Smooth muscle cell (in vitro differentiated cells): Measurements from ENCODE around the gene APOL4. TPM values are rescaled to one million over a fixed set of nuclear protein-coding genes. Genes with fewer than 3 reads are reported as not detected.
"Not testable (repeated sequence)": the region's sequence is repeated elsewhere in the genome, so short reads cannot be mapped to it uniquely, and the experiment has no call there.

Experiments used
- DNase-seq: peaks from one replicate; lab custom pipeline; 2025; ENCODE audit not compliant: unreplicated experiment; lab: John Stamatoyannopoulos, UW
- H2AFZ ChIP-seq: fragments of 200-600 bp; sonication (generic); 2 replicates; pipeline ENCODE4 v1.6.0; 2016; ENCODE audit warnings: antibody characterized with exemption, low read depth, mild to moderate bottlenecking
- H3F3A ChIP-seq: fragments of 200-600 bp; sonication (generic); 2 replicates; pipeline ENCODE4 v1.6.0; 2017; ENCODE audit warnings: antibody characterized with exemption, low read depth
- H3K27ac ChIP-seq: fragments of 200-600 bp; sonication (generic); 2 replicates; pipeline ENCODE4 v1.5.1; 2016; ENCODE audit warnings: low read depth, mild to moderate bottlenecking
- H3K27me3 ChIP-seq: fragments of 200-600 bp; sonication (generic); 2 replicates; pipeline ENCODE4 v1.6.1; 2016; ENCODE audit warnings: low read depth, mild to moderate bottlenecking
- H3K36me3 ChIP-seq: fragments of 200-600 bp; sonication (generic); 2 replicates; pipeline ENCODE4 v1.5.1; 2016; ENCODE audit warnings: low read depth
- H3K4me1 ChIP-seq: fragments of 200-600 bp; sonication (generic); 2 replicates; pipeline ENCODE4 v1.5.1; 2016; ENCODE audit warnings: low read depth
- H3K4me2 ChIP-seq: fragments of 200-600 bp; sonication (generic); 2 replicates; pipeline ENCODE4 v1.6.0; 2016; ENCODE audit warnings: mild to moderate bottlenecking
- H3K4me3 ChIP-seq: fragments of 200-600 bp; sonication (generic); 2 replicates; pipeline ENCODE4 v1.5.1; 2016; ENCODE audit warnings: mild to moderate bottlenecking
- H3K79me2 ChIP-seq: fragments of 200-600 bp; sonication (generic); 2 replicates; pipeline ENCODE4 v1.6.0; 2016; ENCODE audit warnings: low read depth, mild to moderate bottlenecking
- H3K9ac ChIP-seq: fragments of 200-600 bp; sonication (generic); 2 replicates; pipeline ENCODE4 v1.6.0; 2016; ENCODE audit warnings: low read depth
- H3K9me3 ChIP-seq: fragments of 200-600 bp; sonication (generic); replicated peaks from 2 replicates; pipeline ENCODE4 v1.5.1; 2016; ENCODE audit warnings: low read depth
- H4K20me1 ChIP-seq: fragments of 200-600 bp; sonication (generic); 2 replicates; pipeline ENCODE4 v1.6.0; 2016; ENCODE audit warnings: low read depth
- WGBS: methylation state at CpG from one replicate; pipeline ENCODE4 v1.1.7; 2016; ENCODE audit warnings: low lambda C conversion rate; 5-methylcytosine and 5-hydroxymethylcytosine counted together
- polyA plus RNA-seq: library from polyadenylated mRNA; unstranded; fragments of >200 nt; fragmentation: Nextera tagmentation; extraction: Ambion mirVana; gene quantifications from 2 replicates; pipeline ENCODE4 v1.2.1, GENCODE V29; 2016
- total RNA-seq: library from RNA; depleted of rRNA; stranded (reverse); fragments of >200 nt; gene quantifications from 2 replicates; pipeline ENCODE4 v1.2.3, GENCODE V29; 2014
- TF ChIP-seq, protein P1 (sequence below): fragments of 200-600 bp; sonication (generic); IDR thresholded peaks from 2 replicates; pipeline ENCODE4 v1.5.1; 2017; ENCODE audit warnings: borderline replicate concordance, mild to moderate bottlenecking, antibody characterized with exemption; ENCODE audit not compliant: insufficient read depth, poor library complexity, severe bottlenecking

APOL4 gene
- total and polyA plus RNA-seq, 2 experiments from 2014 or later = 0.40 TPM; not detected in 1

DNA sequence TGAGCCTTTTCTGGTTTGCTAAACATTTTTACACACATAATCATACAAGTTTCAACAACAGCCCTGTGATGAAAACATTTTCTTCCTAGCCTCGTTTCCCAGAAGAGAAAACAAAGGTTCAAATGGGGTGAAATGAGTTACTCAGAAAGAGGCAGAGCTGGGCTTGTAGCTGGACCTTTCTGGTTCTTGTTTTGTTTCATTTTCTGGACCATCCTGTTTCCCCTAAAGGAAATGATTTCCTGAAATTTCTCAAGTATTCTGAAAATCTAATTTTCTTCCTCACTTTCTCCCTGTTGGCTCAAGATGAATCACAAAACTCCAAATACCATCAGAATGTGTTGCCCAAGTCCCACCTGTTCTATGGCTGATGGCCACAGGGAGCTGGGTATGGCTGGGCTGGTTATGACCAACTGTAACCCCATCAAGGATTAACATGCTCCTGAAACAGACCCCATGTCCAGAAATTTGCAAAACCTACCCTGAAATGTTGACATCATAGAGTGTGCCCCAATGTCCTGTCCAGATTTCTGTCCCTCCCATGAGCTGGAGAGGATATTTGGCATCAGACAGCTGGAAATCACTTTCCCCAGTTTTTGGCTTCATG, 6.7 kb upstream of the APOL4 start:
- WGBS = 68% methylated on average over 1 of the region's 1 CpG
- no peaks in the 10 kb centered on the region for H3K36me3 ChIP-seq

DNA sequence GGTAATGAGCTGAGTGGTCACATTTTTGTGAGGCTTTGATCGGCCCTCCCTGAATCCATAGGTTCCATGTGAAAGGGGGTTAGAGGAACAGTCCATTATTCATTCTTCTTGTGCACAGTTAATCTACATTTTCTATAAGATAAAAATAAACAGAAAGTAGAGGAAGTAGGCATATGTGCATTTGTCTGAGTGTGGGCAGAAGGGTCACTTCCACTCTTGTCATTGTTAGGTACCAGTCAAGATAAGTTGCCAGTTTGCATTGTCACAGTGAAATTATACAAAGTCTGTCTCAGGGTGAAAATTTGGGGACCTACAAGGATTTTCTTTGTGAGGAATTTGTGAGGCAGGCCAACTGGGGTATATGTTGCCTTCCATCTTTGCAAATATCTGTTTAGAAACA, 4.6 kb upstream of the APOL4 start:
- H3K27me3 ChIP-seq = no peaks in the 10 kb centered on the region

More for the DNA sequence above, 6.7 kb upstream of the APOL4 start:
- Histone ChIP-seq H3K27ac (no peak overlapping the region), H4K20me1 (no peaks in the 10 kb centered on the region), H3K4me1 (no peaks in the 10 kb centered on the region), H3K27me3 (no peaks in the 10 kb centered on the region), H3K9me3 (no peaks in the 10 kb centered on the region), H3K9ac (no peak overlapping the region), H3K4me3 (no peak overlapping the region), H3K4me2 (no peak overlapping the region), H3F3A (no peaks in the 10 kb centered on the region), H2AFZ (no peak overlapping the region), H3K79me2 (no peaks in the 10 kb centered on the region)
- TF ChIP-seq, protein P1, sequence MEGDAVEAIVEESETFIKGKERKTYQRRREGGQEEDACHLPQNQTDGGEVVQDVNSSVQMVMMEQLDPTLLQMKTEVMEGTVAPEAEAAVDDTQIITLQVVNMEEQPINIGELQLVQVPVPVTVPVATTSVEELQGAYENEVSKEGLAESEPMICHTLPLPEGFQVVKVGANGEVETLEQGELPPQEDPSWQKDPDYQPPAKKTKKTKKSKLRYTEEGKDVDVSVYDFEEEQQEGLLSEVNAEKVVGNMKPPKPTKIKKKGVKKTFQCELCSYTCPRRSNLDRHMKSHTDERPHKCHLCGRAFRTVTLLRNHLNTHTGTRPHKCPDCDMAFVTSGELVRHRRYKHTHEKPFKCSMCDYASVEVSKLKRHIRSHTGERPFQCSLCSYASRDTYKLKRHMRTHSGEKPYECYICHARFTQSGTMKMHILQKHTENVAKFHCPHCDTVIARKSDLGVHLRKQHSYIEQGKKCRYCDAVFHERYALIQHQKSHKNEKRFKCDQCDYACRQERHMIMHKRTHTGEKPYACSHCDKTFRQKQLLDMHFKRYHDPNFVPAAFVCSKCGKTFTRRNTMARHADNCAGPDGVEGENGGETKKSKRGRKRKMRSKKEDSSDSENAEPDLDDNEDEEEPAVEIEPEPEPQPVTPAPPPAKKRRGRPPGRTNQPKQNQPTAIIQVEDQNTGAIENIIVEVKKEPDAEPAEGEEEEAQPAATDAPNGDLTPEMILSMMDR = no peak
- no peak for DNase-seq

DNA sequence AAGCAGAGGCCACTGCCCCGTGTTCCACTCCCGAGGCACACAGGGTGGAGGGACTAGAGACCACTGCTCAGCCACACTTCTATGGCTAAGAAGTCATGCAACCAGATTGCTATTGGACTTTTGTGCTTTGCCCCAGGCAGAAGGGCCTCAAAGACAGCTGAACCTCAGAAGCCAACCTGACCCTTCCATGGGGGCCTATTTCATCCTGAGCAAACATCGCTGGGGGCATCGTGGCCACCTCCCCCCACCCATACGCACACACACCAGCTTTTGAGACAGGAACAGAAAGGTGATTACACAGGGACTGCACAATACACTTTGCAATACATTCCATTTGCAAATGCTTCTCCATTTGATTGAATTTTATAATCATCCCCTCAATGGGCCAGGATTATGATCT, 4.0 kb upstream of the APOL4 start:
- H3K9ac ChIP-seq, H3K4me3 ChIP-seq, H3K79me2 ChIP-seq, H3K9me3 ChIP-seq, DNase-seq, H3K4me2 ChIP-seq, H4K20me1 ChIP-seq, H3F3A ChIP-seq, H3K27me3 ChIP-seq, H3K4me1 ChIP-seq, H3K36me3 ChIP-seq, H3K27ac ChIP-seq, H2AFZ ChIP-seq: not testable (repeated sequence)
- WGBS = 95% methylated on average over 5 of the region's 5 CpGs

More for the DNA sequence above, 4.6 kb upstream of the APOL4 start:
- H4K20me1 ChIP-seq = no peaks in the 10 kb centered on the region
- H3K4me1 ChIP-seq = peaks cover 4% of the 10 kb centered on the region
- 95% methylated on average over 1 of the region's 1 CpG for WGBS
- H3K79me2 ChIP-seq = no peaks in the 10 kb centered on the region
- H3F3A ChIP-seq = no peaks in the 10 kb centered on the region
- H3K36me3 ChIP-seq = no peaks in the 10 kb centered on the region
- TF ChIP-seq, protein P1 = no peak
- H2AFZ ChIP-seq = no peak overlapping the region
- H3K4me3 ChIP-seq = no peak overlapping the region
- no peak overlapping the region for H3K9ac ChIP-seq
- H3K4me2 ChIP-seq = no peak overlapping the region
- H3K27ac ChIP-seq = no peak overlapping the region
- no peak for DNase-seq
- H3K9me3 ChIP-seq = no peaks in the 10 kb centered on the region

DNA sequence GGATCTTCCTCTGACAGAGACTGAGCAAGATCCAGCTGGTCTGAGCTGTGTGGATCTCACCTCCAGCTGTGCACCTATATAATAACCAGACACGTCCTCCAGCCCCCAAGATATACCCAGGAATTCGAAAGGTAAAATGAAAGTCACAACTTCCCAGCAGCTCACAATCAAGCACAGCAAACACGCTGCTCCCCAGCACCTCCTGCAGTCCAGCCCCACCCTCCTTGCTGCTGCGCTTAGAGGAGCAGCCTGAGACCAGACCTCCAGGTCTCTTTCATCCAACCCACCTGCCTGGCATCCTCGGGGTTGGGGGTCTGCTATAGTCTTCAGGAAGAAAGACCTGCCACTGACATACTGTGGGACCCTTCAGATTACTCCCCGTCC, 3.0 kb upstream of the APOL4 start:
- Histone ChIP-seq H3F3A (no peaks in the 10 kb centered on the region), H3K27ac (no peak overlapping the region), H3K9ac (no peak overlapping the region), H3K4me1 (peaks cover 4% of the 10 kb centered on the region), H3K36me3 (no peaks in the 10 kb centered on the region), H3K4me3 (no peak overlapping the region), H3K27me3 (no peaks in the 10 kb centered on the region), H3K9me3 (no peaks in the 10 kb centered on the region), H3K4me2 (no peak overlapping the region), H2AFZ (no peak overlapping the region), H4K20me1 (no peaks in the 10 kb centered on the region), H3K79me2 (no peaks in the 10 kb centered on the region)
- no peak for DNase-seq
- WGBS = 86% methylated on average over 6 of the region's 6 CpGs
- TF ChIP-seq, protein P1 = no peak
